KOPT-K1 (cell line): ENCODE data around the gene PTCD2.

Experiments
- H3K27ac ChIP-seq: fragments of 200-600 bp; sonication (generic); 2 replicates; pipeline ENCODE4 v1.5.1; 2016; ENCODE audit warnings: antibody characterized with exemption, mild to moderate bottlenecking, low read depth, low read length; ENCODE audit not compliant: poor library complexity, severe bottlenecking
- H3K36me3 ChIP-seq: fragments of 200-600 bp; sonication (generic); 2 replicates; pipeline ENCODE4 v1.5.1; 2017; ENCODE audit warnings: antibody characterized with exemption, mild to moderate bottlenecking, low read length, moderate library complexity; ENCODE audit not compliant: insufficient read depth
- H3K9me3 ChIP-seq: fragments of 200-600 bp; sonication (generic); 2 replicates; pipeline ENCODE4 v1.5.1; 2017; ENCODE audit warnings: antibody characterized with exemption, low read length, mild to moderate bottlenecking; ENCODE audit not compliant: insufficient read depth, poor library complexity, severe bottlenecking

The PTCD2 gene

DNA sequence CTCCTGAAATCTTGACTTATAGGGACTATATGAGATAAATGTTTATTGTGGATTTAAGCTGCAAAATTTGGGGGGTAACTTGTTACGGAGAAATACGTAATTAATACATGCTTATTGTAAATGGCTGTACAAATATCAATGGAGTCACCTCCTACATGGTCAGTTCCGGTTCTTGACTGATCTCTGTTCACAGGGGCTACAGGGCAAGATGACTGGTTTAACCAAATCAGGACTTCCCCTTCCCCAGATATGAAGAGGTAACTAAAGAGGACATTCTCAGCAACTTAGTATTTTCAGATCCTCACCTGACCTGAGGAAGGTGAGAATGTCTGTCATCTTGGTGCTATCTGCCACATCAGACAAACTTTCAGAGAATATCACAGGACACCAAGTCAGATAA lies 54.7 kb downstream of the PTCD2 start:
- no peaks in the 10 kb centered on the region for H3K36me3 ChIP-seq
- H3K27ac ChIP-seq: no peak overlapping the region
- H3K9me3 ChIP-seq: no peaks in the 10 kb centered on the region

DNA sequence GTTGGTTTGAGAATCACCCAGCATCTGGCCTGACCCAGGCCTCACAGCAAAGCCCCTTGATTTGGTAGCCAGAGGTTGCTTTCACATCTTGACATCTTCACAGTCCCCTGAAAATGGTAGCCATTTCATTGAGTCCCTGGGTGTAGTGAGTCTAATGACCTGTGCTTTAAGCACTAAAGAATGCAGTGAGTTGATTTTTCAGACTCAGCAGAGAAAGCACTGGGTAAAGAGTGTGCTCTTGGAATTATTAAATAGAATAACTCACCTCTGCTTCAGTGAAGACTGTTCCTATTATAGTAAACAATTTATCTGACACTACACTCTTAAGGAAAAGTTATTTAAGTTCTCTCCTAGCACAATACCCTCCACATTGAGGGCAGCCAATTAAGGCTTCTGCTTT lies 56.2 kb downstream of the PTCD2 start:
- Histone ChIP-seq H3K9me3 (no peaks in the 10 kb centered on the region), H3K36me3 (no peaks in the 10 kb centered on the region), H3K27ac (no peak overlapping the region)

- no peak overlapping the region for H3K27ac ChIP-seq
- H3K36me3 ChIP-seq: no peaks in the 10 kb centered on the region
- H3K9me3 ChIP-seq: no peaks in the 10 kb centered on the region
Measured at GRCh38 chr5:72377910-72378638, 57.9 kb downstream of the PTCD2 start.

DNA sequence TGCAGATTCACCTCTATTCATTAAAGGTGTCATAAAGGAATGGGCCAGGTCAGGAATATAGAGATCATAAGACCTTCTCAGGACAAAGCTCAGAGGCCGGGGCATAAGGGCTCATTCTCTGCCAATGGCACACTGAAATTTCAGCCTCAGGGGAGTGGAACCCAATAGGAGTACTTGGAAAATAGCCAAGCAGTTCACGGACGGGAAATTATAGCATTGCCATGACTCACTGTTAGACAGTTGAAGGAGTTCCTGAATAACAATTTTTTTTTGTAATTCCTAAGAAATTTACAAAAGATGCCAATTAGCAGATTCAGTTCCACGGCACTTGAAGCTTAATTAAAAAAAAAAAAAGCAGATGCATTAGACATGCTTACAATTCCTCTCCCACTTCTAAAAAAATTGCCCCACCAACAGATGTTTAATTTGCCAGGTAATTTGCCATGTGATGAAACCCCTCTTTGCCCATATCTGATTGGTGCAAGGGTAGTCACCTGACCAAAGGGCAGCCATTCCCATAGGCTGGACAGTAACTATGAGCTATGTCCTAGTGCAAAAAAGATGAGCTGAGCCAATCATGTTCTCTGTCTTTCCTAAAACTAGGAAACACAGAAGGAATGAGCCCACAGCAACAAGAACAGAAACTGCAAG lies 58.6 kb downstream of the PTCD2 start:
- H3K9me3 ChIP-seq: no peaks in the 10 kb centered on the region
- H3K27ac ChIP-seq: no peak overlapping the region
- no peaks in the 10 kb centered on the region for H3K36me3 ChIP-seq

DNA sequence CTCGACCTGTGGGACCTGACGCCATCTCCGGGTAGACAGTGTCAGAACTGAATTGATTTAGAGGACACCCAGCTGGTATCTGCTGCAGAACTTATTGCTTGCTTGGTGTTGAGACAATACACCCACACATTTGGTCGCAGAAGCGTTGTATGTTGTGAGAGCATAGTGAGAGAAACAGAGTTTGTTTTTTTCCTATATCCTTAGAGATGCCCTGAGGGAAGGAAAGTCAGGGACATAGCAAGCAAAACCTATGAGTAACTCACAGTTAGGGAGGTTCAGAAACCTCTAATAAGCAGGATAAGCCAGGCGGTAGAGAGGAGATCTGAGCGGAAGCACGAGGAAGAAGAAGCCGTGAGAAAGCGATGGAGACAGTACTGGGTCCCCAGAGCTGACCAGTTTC lies 59.8 kb downstream of the PTCD2 start:
- H3K36me3 ChIP-seq: no peaks in the 10 kb centered on the region
- no peaks in the 10 kb centered on the region for H3K9me3 ChIP-seq
- H3K27ac ChIP-seq: no peak overlapping the region

DNA sequence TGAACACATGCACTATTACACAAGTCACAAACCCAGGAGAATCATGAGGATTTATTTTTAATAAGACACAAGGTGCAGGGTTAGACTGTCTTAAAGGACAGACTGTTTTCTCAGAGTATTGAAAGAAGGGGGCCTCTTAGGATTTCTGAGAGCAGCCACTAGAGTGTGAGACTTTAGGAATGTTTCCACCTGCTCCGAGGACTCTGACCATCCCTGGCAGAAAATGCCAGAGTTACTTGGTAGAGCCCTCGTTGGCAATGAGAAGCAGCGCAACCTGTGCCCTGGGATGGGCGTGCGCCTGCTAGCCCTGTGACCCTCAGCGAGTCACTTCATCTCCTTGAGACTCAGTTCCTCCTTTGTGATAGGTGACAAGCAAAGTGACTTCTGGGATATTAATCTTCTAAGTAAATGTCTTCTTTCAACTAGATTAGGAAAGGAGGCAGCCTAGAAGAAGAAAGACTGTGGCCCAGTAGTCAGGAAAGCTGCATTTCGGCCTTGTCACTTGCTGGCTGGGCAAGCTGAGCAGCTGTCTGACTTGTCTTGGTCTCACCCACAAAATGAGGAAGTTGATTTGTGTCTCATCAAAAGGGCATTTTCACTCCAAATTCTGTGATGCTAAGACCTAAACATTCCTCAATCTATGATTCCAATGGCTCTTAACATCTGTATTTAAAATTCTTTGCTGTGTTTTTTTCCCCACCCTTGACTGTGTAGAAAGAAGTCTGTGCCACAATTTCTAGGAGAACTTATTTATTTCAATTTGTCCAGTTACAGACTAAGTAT lies 60.5 kb downstream of the PTCD2 start:
- H3K36me3 ChIP-seq: no peaks in the 10 kb centered on the region
- no peaks in the 10 kb centered on the region for H3K9me3 ChIP-seq
- H3K27ac ChIP-seq: no peak overlapping the region

DNA sequence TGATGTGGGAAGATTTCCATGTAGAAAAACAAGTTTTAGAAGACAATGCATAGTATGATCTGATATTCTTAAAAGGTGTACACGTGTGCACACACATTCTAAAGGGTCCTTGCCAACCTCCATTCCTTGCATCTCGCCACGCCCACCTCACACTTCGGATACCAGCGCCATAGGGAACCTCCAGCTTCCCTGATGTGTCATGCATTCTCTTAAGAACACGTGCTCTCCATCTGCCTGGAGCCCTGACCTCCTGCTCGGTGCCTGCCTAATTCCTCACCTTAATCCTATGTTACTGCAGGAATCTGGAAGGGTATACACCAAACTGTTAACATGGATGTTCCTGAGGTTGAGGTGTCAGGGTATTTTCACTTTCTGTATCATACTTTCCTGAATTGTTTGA lies 63.1 kb downstream of the PTCD2 start:
- H3K27ac ChIP-seq: no peak overlapping the region
- no peaks in the 10 kb centered on the region for H3K36me3 ChIP-seq
- no peaks in the 10 kb centered on the region for H3K9me3 ChIP-seq

GRCh38 chr5:72383726-72384125 lies 63.6 kb downstream of the PTCD2 start:
- Histone ChIP-seq H3K36me3 (no peaks in the 10 kb centered on the region), H3K27ac (no peak overlapping the region), H3K9me3 (no peaks in the 10 kb centered on the region)

GRCh38 chr5:72386639-72387038 lies 66.5 kb downstream of the PTCD2 start:
- Histone ChIP-seq H3K36me3 (no peaks in the 10 kb centered on the region), H3K27ac (no peak overlapping the region), H3K9me3 (no peaks in the 10 kb centered on the region)

GRCh38 chr5:72387985-72388384 lies 67.8 kb downstream of the PTCD2 start:
- H3K27ac ChIP-seq: no peak overlapping the region
- H3K36me3 ChIP-seq: no peaks in the 10 kb centered on the region
- H3K9me3 ChIP-seq: no peaks in the 10 kb centered on the region

DNA sequence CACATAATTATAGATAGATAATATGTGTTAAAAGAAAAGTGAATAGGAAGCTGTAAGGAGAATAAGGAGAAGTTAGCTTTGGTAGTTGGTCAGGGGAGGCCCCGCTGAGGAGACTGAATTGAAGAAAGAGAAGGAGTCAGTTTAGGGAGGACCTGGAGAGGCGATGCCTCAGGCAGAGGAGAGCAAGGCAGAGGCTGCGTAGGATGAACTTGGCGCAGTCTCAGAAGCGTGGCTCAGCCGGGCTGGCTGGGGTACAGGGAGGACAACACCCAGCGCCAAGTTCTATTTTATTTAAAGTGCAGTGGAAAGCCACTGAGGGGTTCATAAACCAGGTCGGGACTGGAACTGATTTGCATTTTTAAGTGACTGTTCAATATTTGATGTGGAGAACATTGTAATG lies 68.5 kb downstream of the PTCD2 start:
- no peak overlapping the region for H3K27ac ChIP-seq

GRCh38 chr5:72390836-72391235 lies 70.7 kb downstream of the PTCD2 start:
- peaks cover under 1% of the 10 kb centered on the region for H3K9me3 ChIP-seq
- no peaks in the 10 kb centered on the region for H3K36me3 ChIP-seq
- no peak overlapping the region for H3K27ac ChIP-seq

More for the DNA sequence above, 68.5 kb downstream of the PTCD2 start:
- Histone ChIP-seq H3K36me3 (no peaks in the 10 kb centered on the region), H3K9me3 (no peaks in the 10 kb centered on the region)

DNA sequence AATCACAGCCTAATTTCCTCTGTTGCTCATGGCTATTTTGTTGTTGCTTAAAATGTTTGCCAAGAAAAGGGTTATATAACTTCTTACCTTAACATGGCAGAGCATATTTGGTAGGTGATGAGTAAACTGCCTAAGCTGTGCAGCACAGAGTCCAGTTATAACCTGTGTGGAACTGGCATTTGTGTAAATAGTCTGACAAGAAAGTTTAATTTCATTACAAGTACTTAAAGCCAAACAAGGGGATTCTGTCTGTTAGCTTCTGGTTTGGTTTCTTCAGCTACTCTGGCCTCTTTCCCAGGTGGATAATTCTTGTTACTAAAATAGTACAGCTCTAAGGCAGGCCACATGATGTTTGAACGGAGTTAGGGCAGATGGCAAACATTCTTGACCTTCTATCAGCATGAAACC lies 72.2 kb downstream of the PTCD2 start:
- Histone ChIP-seq H3K9me3 (peaks cover 4% of the 10 kb centered on the region), H3K36me3 (no peaks in the 10 kb centered on the region), H3K27ac (no peak overlapping the region)

GRCh38 chr5:72393052-72393451 lies 72.9 kb downstream of the PTCD2 start:
- Histone ChIP-seq H3K27ac (no peak overlapping the region), H3K9me3 (peaks cover 4% of the 10 kb centered on the region), H3K36me3 (no peaks in the 10 kb centered on the region)

DNA sequence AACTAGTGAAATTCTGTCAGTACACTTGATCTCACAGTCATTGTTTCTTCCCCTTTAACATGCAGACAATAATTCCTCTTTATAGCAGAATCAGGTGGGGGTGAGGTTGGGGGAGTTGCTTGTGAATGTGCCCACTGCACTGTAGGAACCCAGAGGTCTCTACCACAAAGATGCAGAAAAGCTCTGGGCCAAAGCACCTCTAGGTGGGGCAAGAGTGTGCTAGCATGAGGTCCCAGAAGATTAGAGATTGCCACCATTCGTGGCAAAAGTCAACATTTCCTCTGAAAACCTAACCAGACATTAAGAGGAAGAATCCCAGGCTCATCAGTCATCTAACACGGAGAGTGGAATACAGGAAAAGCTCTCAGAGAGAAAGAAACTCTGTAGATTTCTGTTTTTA lies 74.5 kb downstream of the PTCD2 start:
- no peaks in the 10 kb centered on the region for H3K36me3 ChIP-seq
- H3K9me3 ChIP-seq: peaks cover 7% of the 10 kb centered on the region
- no peak overlapping the region for H3K27ac ChIP-seq
